ENCODE results near the gene HEPACAM2.

GRCh38 chr7:93212881-93213280 is 13.4 kb downstream of the HEPACAM2 start:
- TF ChIP-seq CTCF (IDR thresholded peaks at IDR 0.05) (no peak), EZH2phosphoT487 (IDR thresholded peaks at IDR 0.05; ENCODE audit: borderline replicate concordance, low read depth) (no peak), TAF1 (IDR thresholded peaks at IDR 0.05; ENCODE audit: borderline replicate concordance, low read depth, low read length) (no peak), EP300 (IDR thresholded peaks at IDR 0.05; ENCODE audit: borderline replicate concordance in 1 of 2, low read depth in 1 of 2, low read length in 1 of 2) (no peak)

Data from SK-N-SH (cell line).